ENCODE results near the gene ESYT1. TPM values are rescaled to one million over a fixed set of nuclear protein-coding genes. Genes with fewer than 3 reads are reported as not detected.

Gene ESYT1
- total and polyA plus RNA-seq, 9 of the 15 experiments (the other 6 are each of a cell fraction or from before 2014, with no cell fraction given) = 132 to 420 (median 164) TPM

GRCh38 chr12:56104109-56104814 lies 23.8 kb upstream of the ESYT1 start, which contains the start of gene PA2G4 (continued):
- peak; percentile 68; the same call in 1 of the 2 replicates for TF ChIP-seq ERF (CRISPR knock-in tag; IDR thresholded peaks at IDR 0.05)
- peak; percentile 91; the same call in 1 of the 2 replicates for TF ChIP-seq CC2D1A (IDR thresholded peaks at IDR 0.05)
- TF ChIP-seq ZNF444 (CRISPR knock-in tag; IDR thresholded peaks at IDR 0.05) = no peak
- no peak for TF ChIP-seq ZNF668 (CRISPR knock-in tag; IDR thresholded peaks at IDR 0.05)
- TF ChIP-seq CBX3 (IDR thresholded peaks at IDR 0.05; ENCODE audit: borderline replicate concordance in 1 of 2, low read length in 2 of 2) = 0 out of 3 replicates have a peak, but pooled peaks of 1 of the 2 experiments have one; percentile 43
- no peak for TF ChIP-seq POLR2AphosphoS2 (IDR thresholded peaks at IDR 0.05; ENCODE audit: low read length)
- no peak for TF ChIP-seq CHCHD3 (CRISPR knock-in tag; IDR thresholded peaks at IDR 0.05)
- peak; percentile 98 for TF ChIP-seq KDM5B (IDR thresholded peaks at IDR 0.05; ENCODE audit: insufficient replicate concordance, low read depth, low read length)
- 0 out of 2 replicates have a peak, but pooled peaks have one; percentile 1 for TF ChIP-seq RUNX1 (IDR thresholded peaks at IDR 0.05; ENCODE audit: low read depth)
- TF ChIP-seq, protein P1, sequence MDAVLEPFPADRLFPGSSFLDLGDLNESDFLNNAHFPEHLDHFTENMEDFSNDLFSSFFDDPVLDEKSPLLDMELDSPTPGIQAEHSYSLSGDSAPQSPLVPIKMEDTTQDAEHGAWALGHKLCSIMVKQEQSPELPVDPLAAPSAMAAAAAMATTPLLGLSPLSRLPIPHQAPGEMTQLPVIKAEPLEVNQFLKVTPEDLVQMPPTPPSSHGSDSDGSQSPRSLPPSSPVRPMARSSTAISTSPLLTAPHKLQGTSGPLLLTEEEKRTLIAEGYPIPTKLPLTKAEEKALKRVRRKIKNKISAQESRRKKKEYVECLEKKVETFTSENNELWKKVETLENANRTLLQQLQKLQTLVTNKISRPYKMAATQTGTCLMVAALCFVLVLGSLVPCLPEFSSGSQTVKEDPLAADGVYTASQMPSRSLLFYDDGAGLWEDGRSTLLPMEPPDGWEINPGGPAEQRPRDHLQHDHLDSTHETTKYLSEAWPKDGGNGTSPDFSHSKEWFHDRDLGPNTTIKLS (IDR thresholded peaks at IDR 0.05; ENCODE audit: borderline replicate concordance, low read depth) = peak; percentile 91
- TF ChIP-seq MYBL2 (IDR thresholded peaks at IDR 0.05; ENCODE audit: low read depth) = peak; percentile 12; the same call in 1 of the 2 replicates
- no peak for TF ChIP-seq MYBL2 (CRISPR knock-in tag; IDR thresholded peaks at IDR 0.05; ENCODE audit: borderline replicate concordance)
- TF ChIP-seq ARNT (IDR thresholded peaks at IDR 0.05) = peak in 1 of 2 experiments; percentile 59; a peak in 2 of 4 replicates
- TF ChIP-seq KLF16 (IDR thresholded peaks at IDR 0.05) = no peak
- peak; percentile 11; the same call in 1 of the 2 replicates for TF ChIP-seq TEAD4 (IDR thresholded peaks at IDR 0.05; ENCODE audit: low read length)
- TF ChIP-seq TEAD4 (CRISPR knock-in tag; IDR thresholded peaks at IDR 0.05; ENCODE audit: borderline replicate concordance) = 0 out of 2 replicates have a peak, but pooled peaks have one; percentile 40
- TF ChIP-seq ZNF354B (CRISPR knock-in tag; IDR thresholded peaks at IDR 0.05) = no peak
- TF ChIP-seq KAT2B (IDR thresholded peaks at IDR 0.05; ENCODE audit: low read depth, low read length) = peak; percentile 30
- 0 out of 2 replicates have a peak, but pooled peaks have one; percentile 40 for TF ChIP-seq ELF1 (tag; IDR thresholded peaks at IDR 0.05)
- no peak for TF ChIP-seq KDM1A (IDR thresholded peaks at IDR 0.05)
- TF ChIP-seq NR2C1 (IDR thresholded peaks at IDR 0.05) = peak; percentile 93
- TF ChIP-seq NR2C1 (tag; IDR thresholded peaks at IDR 0.05) = peak; percentile 96
- no peak for TF ChIP-seq CBX2 (IDR thresholded peaks at IDR 0.05; ENCODE audit: insufficient read depth, low read length, poor library complexity, severe bottlenecking)
- peak; percentile 89 for TF ChIP-seq MXI1 (IDR thresholded peaks at IDR 0.05; ENCODE audit: low read depth, low read length)
- TF ChIP-seq MTA1 (IDR thresholded peaks at IDR 0.05; ENCODE audit: borderline replicate concordance) = peak; percentile 24; the same call in 1 of the 2 replicates
- no peak for TF ChIP-seq HEY1 (CRISPR knock-in tag; IDR thresholded peaks at IDR 0.05; ENCODE audit: borderline replicate concordance)
- TF ChIP-seq ATF2 (CRISPR knock-in tag; IDR thresholded peaks at IDR 0.05) = no peak
- peak; percentile 89; the same call in 1 of the 2 replicates for TF ChIP-seq ZNF511 (CRISPR knock-in tag; IDR thresholded peaks at IDR 0.05)

Measured in K562 (cell line).